K562 (cell line): ENCODE data around the gene PPP1R36. TPM values are rescaled to one million over a fixed set of nuclear protein-coding genes. Genes with fewer than 3 reads are reported as not detected.
"Not testable (repeated sequence)": the region's sequence is repeated elsewhere in the genome, so short reads cannot be mapped to it uniquely, and the experiment has no call there.

Experiments used
- ATAC-seq: fragments of 200-7000 bp; cut with Tn5 transposase; 3 replicates; pipeline ENCODE4 v1.9.1; 2020; ENCODE audit warnings: moderate library complexity
- BruUV-seq: library from RNA; stranded (reverse); fragments of 400-500 nt; replicated peaks from 2 replicates; lab custom pipeline; 2021; lab: Mats Ljungman, UMichigan
- CTCF ChIA-PET: fragments of 300-600 bp; formaldehyde crosslinking; extraction: SDS; loops from one replicate; lab custom pipeline; 2021; ENCODE audit warnings: low intra/inter-chr PET ratio; lab: Yijun Ruan, JAX
- POLR2A ChIA-PET: fragments of 300-600, 350-650 bp; sonication (Branson Sonifier 250); formaldehyde crosslinking; extraction: SDS; loops from one replicate; lab custom pipeline; 2021; ENCODE audit warnings: antibody characterized with exemption, inconsistent platforms; lab: Yijun Ruan, JAX
- DNase-seq, 4 experiments: peaks; one replicate each; pipeline versions ENCODE4 v3.0.0 to v3.0.0-alpha.2; 2011 to 2018; ENCODE audit warnings: low spot score in 3 of 4, mixed read lengths in 3 of 4; ENCODE audit errors: extremely low read depth in 1 of 4
- FAIRE-seq: peaks from 2 replicates; lab custom pipeline; 2011; peaks lifted over from hg19 to GRCh38; lab: Jason Lieb, UNC
- H2AFZ ChIP-seq: 2 replicates; pipeline ENCODE4 v1.6.0; 2011; ENCODE audit warnings: low read depth, low read length, control low read depth, inconsistent platforms
- H3K27ac ChIP-seq: fragments of 200-600 bp; 3 replicates; pipeline ENCODE4 v1.8.0; 2011; ENCODE audit warnings: low read depth, mild to moderate bottlenecking, control low read depth, inconsistent platforms, low read length, moderate library complexity, mixed read lengths; ENCODE audit errors: extremely low read depth
- H3K27me3 ChIP-seq, 2 experiments: fragments of 300-600 bp in 1 of 2; 2 replicates in 1 of 2; 3 replicates in 1 of 2; pipeline versions ENCODE4 v1.6.0 to v1.8.0; 2011; ENCODE audit warnings: inconsistent platforms in 2 of 2, low read length in 2 of 2, mild to moderate bottlenecking in 1 of 2, mixed read lengths in 1 of 2, moderate library complexity in 1 of 2; ENCODE audit not compliant: control insufficient read depth in 2 of 2, insufficient read depth in 2 of 2
- H3K36me3 ChIP-seq: fragments of 300-600 bp; 3 replicates; pipeline ENCODE4 v1.8.0; 2011; ENCODE audit warnings: mild to moderate bottlenecking, low read length, inconsistent platforms; ENCODE audit not compliant: control insufficient read depth, insufficient read depth
- H3K4me1 ChIP-seq, 2 experiments: fragments of 200-600 bp in 1 of 2; replicated peaks in 1 of 2; 2 replicates in 1 of 2; 3 replicates in 1 of 2; pipeline versions ENCODE4 v1.5.1 to v1.8.0; 2011; ENCODE audit warnings: inconsistent platforms in 2 of 2, low read length in 2 of 2, mild to moderate bottlenecking in 1 of 2, mixed read lengths in 1 of 2, moderate library complexity in 1 of 2; ENCODE audit not compliant: control insufficient read depth in 2 of 2, insufficient read depth in 2 of 2
- H3K4me2 ChIP-seq: 2 replicates; pipeline ENCODE4 v1.6.1; 2011; ENCODE audit warnings: low read length, control low read depth, inconsistent platforms, mixed read lengths; ENCODE audit not compliant: insufficient read depth
- H3K4me3 ChIP-seq: fragments of 200-600 bp; sonication (generic), shearing (Covaris generic); 2 replicates; pipeline ENCODE4 v1.5.1; 2016; ENCODE audit warnings: control low read depth, inconsistent platforms
- H3K79me2 ChIP-seq: fragments of 200-600 bp; 3 replicates; pipeline ENCODE4 v1.8.0; 2011; ENCODE audit warnings: low read length, inconsistent platforms; ENCODE audit not compliant: control insufficient read depth, insufficient read depth
- H3K9ac ChIP-seq, 2 experiments: 2 replicates each; pipeline versions ENCODE4 v1.6.0 to v1.6.1; 2011; ENCODE audit warnings: low read depth in 2 of 2, low read length in 2 of 2, control low read depth in 1 of 2, inconsistent platforms in 1 of 2, mild to moderate bottlenecking in 1 of 2, mixed read lengths in 1 of 2; ENCODE audit not compliant: insufficient read depth in 1 of 2
- H3K9me1 ChIP-seq: one replicate; pipeline ENCODE4 v1.6.0; 2011; ENCODE audit warnings: inconsistent platforms, mild to moderate bottlenecking, low read length, moderate library complexity; ENCODE audit not compliant: control insufficient read depth, insufficient read depth
- H3K9me3 ChIP-seq: replicated peaks from 2 replicates; pipeline ENCODE4 v1.5.1; 2011; ENCODE audit warnings: low read depth, low read length, inconsistent platforms; ENCODE audit not compliant: control insufficient read depth, insufficient read depth
- H4K20me1 ChIP-seq: replicated peaks from 2 replicates; pipeline ENCODE4 v1.6.1; 2011; ENCODE audit warnings: low read length, inconsistent platforms, mixed read lengths; ENCODE audit not compliant: control insufficient read depth, insufficient read depth
- EZH2 ChIP-seq: IDR thresholded peaks from 2 replicates; pipeline ENCODE4 v1.6.1; 2012; ENCODE audit warnings: low read depth, mild to moderate bottlenecking, inconsistent platforms, low read length, borderline replicate concordance
- SRF ChIP-seq, 2 experiments: fragments of 250-450, 450-650 bp in 1 of 2; sonication (Bioruptor Pico) in 1 of 2; sonication (generic) in 1 of 2; formaldehyde crosslinking; IDR thresholded peaks; 2 replicates each; pipeline versions ENCODE4 v1.5.0 to v1.5.1; 2020 to 2022; ENCODE audit warnings: mild to moderate bottlenecking in 1 of 2, missing genetic modification reagents in 1 of 2
- TCFL5 ChIP-seq: fragments of 250-450 bp; sonication (Bioruptor Pico); conservative IDR thresholded peaks from 2 replicates; pipeline ENCODE4 v1.6.1; 2021; ENCODE audit warnings: mild to moderate bottlenecking, moderate library complexity, matching md5 sums
- TEAD2 ChIP-seq: fragments of 450-650 bp; IDR thresholded peaks from 2 replicates; pipeline ENCODE4 v1.6.1; 2016; ENCODE audit warnings: missing genetic modification characterization, control low read depth, missing compliant biosample characterization
- WGBS: fragments of 100-300 bp; shearing (Covaris generic); methylation state at CpG from one replicate; pipeline ENCODE4 v1.1.6; 2016; ENCODE audit warnings: low coverage, mixed read lengths; ENCODE audit not compliant: insufficient coverage; ENCODE audit errors: missing lambda C conversion rate; 5-methylcytosine and 5-hydroxymethylcytosine counted together
- in situ Hi-C: fragments of 300-500 bp; cut with MboI; formaldehyde crosslinking; loops from 4 replicates; pipeline ENCODE4 v1.15.0; 2018; ENCODE audit warnings: inconsistent platforms, mixed read lengths
- intact Hi-C: fragments of 100-400 bp; cut with micrococcal nuclease; formaldehyde crosslinking; loops from 2 replicates; pipeline ENCODE4 v1.14.2; 2022
- polyA plus RNA-seq, 8 experiments: library from polyadenylated mRNA; depleted of rRNA in 4 of 8; stranded (reverse) in 5 of 8; unstranded in 3 of 8; fragments of >200 nt; fragmentation: Nextera tagmentation in 2 of 8; fragmentation: Illumina TruSeq in 1 of 8; extraction: Ambion mirVana in 2 of 8; extraction: Trizol in 1 of 8; gene quantifications; 2 replicates each; pipeline versions ENCODE4 v1.2.1 to v1.2.3, GENCODE V29; 2011 to 2014; ENCODE audit warnings: inconsistent platforms in 1 of 8, missing spikeins in 1 of 8
- total RNA-seq, 7 experiments: library from RNA; depleted of rRNA in 6 of 7; stranded (reverse); fragments of >200 nt in 6 of 7; fragmentation: Illumina TruSeq in 2 of 7; extraction: Trizol in 2 of 7; gene quantifications; 2 replicates each; pipeline versions ENCODE4 v1.2.1 to v1.2.3, GENCODE V29; 2011 to 2021; ENCODE audit warnings: low replicate concordance in 1 of 7
- TF ChIP-seq, protein P1 (sequence below): fragments of 450-650 bp; formaldehyde crosslinking; IDR thresholded peaks from 2 replicates; pipeline ENCODE4 v1.4.0; 2020; ENCODE audit warnings: mild to moderate bottlenecking, moderate library complexity

PPP1R36 gene
- total and polyA plus RNA-seq, 9 of the 15 experiments (the other 6 are each of a cell fraction or from before 2014, with no cell fraction given) = 0.29 TPM; not detected in 8

DNA sequence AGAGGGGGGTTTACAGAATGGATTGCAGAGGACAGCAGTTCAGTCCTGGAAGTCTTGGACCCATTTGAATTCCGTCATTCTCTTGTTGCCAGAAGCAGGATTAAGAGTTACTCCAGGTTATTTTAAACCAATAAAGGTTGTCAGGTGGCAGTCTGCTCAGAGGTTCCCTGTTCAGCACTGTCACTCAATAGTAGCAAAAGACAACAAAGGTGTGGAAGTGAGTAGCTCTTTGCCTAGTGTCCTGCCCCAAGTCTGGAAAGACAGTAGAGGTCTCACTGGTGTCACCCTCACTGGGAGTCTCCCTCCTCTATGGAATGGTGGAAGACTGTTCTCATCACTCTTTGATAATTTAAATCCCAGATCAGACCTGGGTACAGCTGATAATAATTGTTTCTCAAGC, 81.0 kb downstream of the PPP1R36 start (continued):
- TF ChIP-seq SRF (CRISPR knock-in tag; IDR thresholded peaks at IDR 0.05) (no peak), EZH2 (no peak), TCFL5 (CRISPR knock-in tag) (no peak), TEAD2 (tag) (no peak)
- TF ChIP-seq, protein P1, sequence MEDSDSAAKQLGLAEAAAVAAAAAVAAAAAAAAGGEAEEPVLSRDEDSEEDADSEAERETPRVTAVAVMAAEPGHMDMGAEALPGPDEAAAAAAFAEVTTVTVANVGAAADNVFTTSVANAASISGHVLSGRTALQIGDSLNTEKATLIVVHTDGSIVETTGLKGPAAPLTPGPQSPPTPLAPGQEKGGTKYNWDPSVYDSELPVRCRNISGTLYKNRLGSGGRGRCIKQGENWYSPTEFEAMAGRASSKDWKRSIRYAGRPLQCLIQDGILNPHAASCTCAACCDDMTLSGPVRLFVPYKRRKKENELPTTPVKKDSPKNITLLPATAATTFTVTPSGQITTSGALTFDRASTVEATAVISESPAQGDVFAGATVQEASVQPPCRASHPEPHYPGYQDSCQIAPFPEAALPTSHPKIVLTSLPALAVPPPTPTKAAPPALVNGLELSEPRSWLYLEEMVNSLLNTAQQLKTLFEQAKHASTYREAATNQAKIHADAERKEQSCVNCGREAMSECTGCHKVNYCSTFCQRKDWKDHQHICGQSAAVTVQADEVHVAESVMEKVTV (CRISPR knock-in tag) = no peak

DNA sequence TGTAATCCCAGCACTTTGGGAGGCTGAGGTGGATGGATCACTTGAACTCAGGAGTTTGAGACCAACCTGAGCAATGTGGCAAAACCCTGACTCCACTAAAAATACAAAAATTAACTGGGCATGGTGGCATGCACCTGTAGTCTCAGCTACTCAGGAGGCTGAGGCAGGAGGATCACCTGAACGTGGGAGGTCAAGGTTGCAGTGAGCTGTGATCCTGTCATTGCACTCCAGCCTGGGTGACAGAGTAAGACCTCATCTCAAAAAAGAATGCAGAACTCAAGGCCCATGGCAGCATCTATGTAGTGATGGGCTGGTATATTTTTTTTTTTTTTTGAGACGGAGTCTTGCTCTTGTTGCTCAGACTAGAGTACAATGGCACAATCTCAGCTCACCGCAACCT, 81.5 kb downstream of the PPP1R36 start:
- H3K36me3 ChIP-seq, H4K20me1 ChIP-seq, BruUV-seq, CTCF ChIA-PET, H2AFZ ChIP-seq, H3K9me3 ChIP-seq, intact Hi-C loops, H3K4me1 ChIP-seq, FAIRE-seq, H3K4me2 ChIP-seq, H3K9me1 ChIP-seq, H3K79me2 ChIP-seq, H3K4me3 ChIP-seq, H3K27ac ChIP-seq, ATAC-seq, DNase-seq, H3K9ac ChIP-seq: not testable (repeated sequence)
- in situ Hi-C loops = loop anchor here (10.0 kb wide), 1 partner anchor 286 kb away; no protein-coding TSS in a partner anchor
- 8% methylated on average over 2 of the region's 3 CpGs for WGBS
- POLR2A ChIA-PET = interaction anchor here (1.1 kb wide), 1 partner anchor 20 kb away, joined by 4 read pairs; no protein-coding TSS in a partner anchor
- peaks cover 4 to 15% of the 10 kb centered on the region in 2 experiments; a peak in 3 of 5 replicates for H3K27me3 ChIP-seq
